Measurements from ENCODE around the gene NSG1. TPM values are rescaled to one million over a fixed set of nuclear protein-coding genes. Genes with fewer than 3 reads are reported as not detected.

NSG1 gene
- total RNA-seq, 1 experiment from 2014 or later: 1.3 TPM

- Histone ChIP-seq H3K4me1 (ENCODE audit: insufficient read depth, low read length, poor library complexity, severe bottlenecking) (no peaks in the 10 kb centered on the region), H3K4me3 (ENCODE audit: low read depth, low read length, poor library complexity, severe bottlenecking) (no peak overlapping the region), H3K36me3 (ENCODE audit: insufficient read depth, low read length, poor library complexity, severe bottlenecking) (no peaks in the 10 kb centered on the region), H3K27me3 (replicated peaks; ENCODE audit: insufficient read depth, low read depth, low read length, poor library complexity) (no peaks in the 10 kb centered on the region), H3K9me3 (ENCODE audit: low read depth, low read length, poor library complexity, severe bottlenecking) (no peaks in the 10 kb centered on the region), H3K27ac (ENCODE audit: low read depth, low read length, poor library complexity, severe bottlenecking) (no peak overlapping the region)
- intact Hi-C loops (cut with micrococcal nuclease; ENCODE audit: unreplicated experiment): no loop called here
- TF ChIP-seq EZH2 (IDR thresholded peaks at IDR 0.05; ENCODE audit: borderline replicate concordance, low read depth, low read length, poor library complexity, severe bottlenecking): no peak
- TF ChIP-seq, protein P1, sequence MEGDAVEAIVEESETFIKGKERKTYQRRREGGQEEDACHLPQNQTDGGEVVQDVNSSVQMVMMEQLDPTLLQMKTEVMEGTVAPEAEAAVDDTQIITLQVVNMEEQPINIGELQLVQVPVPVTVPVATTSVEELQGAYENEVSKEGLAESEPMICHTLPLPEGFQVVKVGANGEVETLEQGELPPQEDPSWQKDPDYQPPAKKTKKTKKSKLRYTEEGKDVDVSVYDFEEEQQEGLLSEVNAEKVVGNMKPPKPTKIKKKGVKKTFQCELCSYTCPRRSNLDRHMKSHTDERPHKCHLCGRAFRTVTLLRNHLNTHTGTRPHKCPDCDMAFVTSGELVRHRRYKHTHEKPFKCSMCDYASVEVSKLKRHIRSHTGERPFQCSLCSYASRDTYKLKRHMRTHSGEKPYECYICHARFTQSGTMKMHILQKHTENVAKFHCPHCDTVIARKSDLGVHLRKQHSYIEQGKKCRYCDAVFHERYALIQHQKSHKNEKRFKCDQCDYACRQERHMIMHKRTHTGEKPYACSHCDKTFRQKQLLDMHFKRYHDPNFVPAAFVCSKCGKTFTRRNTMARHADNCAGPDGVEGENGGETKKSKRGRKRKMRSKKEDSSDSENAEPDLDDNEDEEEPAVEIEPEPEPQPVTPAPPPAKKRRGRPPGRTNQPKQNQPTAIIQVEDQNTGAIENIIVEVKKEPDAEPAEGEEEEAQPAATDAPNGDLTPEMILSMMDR (conservative IDR thresholded peaks at IDR 0.05; ENCODE audit: low read depth, low read length): no peak
- POLR2A ChIA-PET (ENCODE audit: low non-redundant PET): no interaction called here
- no peak for DNase-seq (ENCODE audit: low spot score)
- no TSS peak for BruUV-seq (replicated peaks)
- CTCF ChIA-PET: no interaction called here
These were observed 22.3 kb upstream of the NSG1 start for GRCh38 chr4:4364486-4365208.

DNA sequence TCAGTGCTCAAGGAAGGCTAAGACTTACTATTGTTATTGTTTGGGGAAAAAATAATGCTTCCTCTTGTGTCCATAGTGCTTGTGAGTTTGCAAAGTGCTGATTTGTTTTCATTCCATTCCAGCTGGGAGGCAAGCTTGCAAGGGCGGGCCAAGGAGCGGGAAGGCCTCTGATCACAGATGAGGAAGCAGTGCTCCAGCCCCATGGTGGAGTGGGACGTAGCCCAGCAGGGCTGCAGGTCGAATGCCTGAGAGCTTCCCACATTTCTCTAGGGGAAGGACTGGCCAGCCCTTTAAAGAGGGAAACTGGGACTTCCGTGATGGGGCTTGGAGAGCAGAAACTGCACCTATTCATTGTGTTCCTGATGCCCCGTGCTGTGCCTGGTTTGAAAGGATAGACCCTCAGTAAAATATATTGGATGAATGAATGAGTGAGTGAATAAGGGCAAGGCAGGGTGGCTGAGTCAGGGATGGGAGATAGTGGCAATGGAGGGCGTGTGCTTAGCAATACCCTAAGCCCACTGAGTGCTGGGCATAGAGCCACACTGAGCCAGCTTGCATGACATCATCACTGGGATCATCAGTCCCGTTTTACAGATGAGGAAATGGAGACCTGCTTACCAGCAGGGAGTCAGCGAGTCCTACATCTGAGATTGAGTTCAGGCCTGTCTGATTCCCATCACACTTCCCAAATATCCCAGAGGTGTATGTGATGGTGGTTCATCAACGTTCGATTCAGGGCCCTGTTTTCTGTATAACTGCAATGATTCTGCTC lies 17.9 kb upstream of the NSG1 start:
- no peaks in the 10 kb centered on the region for H3K36me3 ChIP-seq (ENCODE audit: insufficient read depth, low read length, poor library complexity, severe bottlenecking)
- H3K4me3 ChIP-seq (ENCODE audit: low read depth, low read length, poor library complexity, severe bottlenecking): no peak overlapping the region
- no peak overlapping the region for H3K27ac ChIP-seq (ENCODE audit: low read depth, low read length, poor library complexity, severe bottlenecking)
- CTCF ChIA-PET: no interaction called here
- BruUV-seq (replicated peaks): no TSS peak
- no peaks in the 10 kb centered on the region for H3K9me3 ChIP-seq (ENCODE audit: low read depth, low read length, poor library complexity, severe bottlenecking)
- no peak for DNase-seq (ENCODE audit: low spot score)
- intact Hi-C loops (cut with micrococcal nuclease; ENCODE audit: unreplicated experiment): no loop called here
- no peaks in the 10 kb centered on the region for H3K4me1 ChIP-seq (ENCODE audit: insufficient read depth, low read length, poor library complexity, severe bottlenecking)
- TF ChIP-seq, protein P1 (conservative IDR thresholded peaks at IDR 0.05; ENCODE audit: low read depth, low read length): no peak
- no peak for TF ChIP-seq EZH2 (IDR thresholded peaks at IDR 0.05; ENCODE audit: borderline replicate concordance, low read depth, low read length, poor library complexity, severe bottlenecking)
- POLR2A ChIA-PET (ENCODE audit: low non-redundant PET): no interaction called here
- H3K27me3 ChIP-seq (replicated peaks; ENCODE audit: insufficient read depth, low read depth, low read length, poor library complexity): peaks cover 10% of the 10 kb centered on the region

DNA sequence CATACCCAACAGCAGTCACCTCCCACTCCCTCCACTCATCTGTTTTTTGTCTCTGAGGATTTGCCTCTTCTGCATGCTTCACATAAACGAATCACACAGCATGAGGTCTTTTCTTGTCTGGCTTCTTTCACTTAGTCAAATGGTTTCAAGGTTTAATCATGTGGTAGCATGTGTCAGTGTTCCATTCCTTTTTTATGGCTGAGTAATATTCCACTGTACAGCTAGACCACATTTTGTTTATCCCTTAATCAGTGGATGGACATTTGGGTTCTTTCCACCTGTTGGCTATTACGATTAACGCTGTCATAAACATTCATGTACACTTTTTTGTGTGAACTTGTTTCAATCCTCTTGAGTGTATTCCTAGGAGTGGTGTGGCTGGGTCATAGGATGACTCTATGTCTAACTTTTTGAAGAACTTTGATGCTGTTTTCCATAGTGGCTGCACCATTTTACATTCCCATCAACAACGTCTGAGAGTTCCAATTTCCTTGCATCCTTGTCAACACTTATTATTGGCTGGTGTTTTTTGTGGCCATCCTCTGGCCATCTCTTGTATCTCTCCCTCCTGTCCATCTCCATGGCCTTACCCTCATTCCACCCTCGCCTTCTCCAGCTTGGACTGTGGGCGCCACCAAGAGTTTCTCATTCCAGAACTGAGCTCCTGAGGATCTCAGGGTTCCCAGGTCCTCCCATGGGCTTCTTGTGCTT lies 12.4 kb upstream of the NSG1 start:
- H3K27me3 ChIP-seq (replicated peaks; ENCODE audit: insufficient read depth, low read depth, low read length, poor library complexity): peaks cover 41% of the 10 kb centered on the region
- CTCF ChIA-PET: no interaction called here
- no peak overlapping the region for H3K27ac ChIP-seq (ENCODE audit: low read depth, low read length, poor library complexity, severe bottlenecking)
- intact Hi-C loops (cut with micrococcal nuclease; ENCODE audit: unreplicated experiment): no loop called here
- no peak for TF ChIP-seq EZH2 (IDR thresholded peaks at IDR 0.05; ENCODE audit: borderline replicate concordance, low read depth, low read length, poor library complexity, severe bottlenecking)
- H3K36me3 ChIP-seq (ENCODE audit: insufficient read depth, low read length, poor library complexity, severe bottlenecking): no peaks in the 10 kb centered on the region
- no peaks in the 10 kb centered on the region for H3K9me3 ChIP-seq (ENCODE audit: low read depth, low read length, poor library complexity, severe bottlenecking)
- H3K4me3 ChIP-seq (ENCODE audit: low read depth, low read length, poor library complexity, severe bottlenecking): no peak overlapping the region
- no peaks in the 10 kb centered on the region for H3K4me1 ChIP-seq (ENCODE audit: insufficient read depth, low read length, poor library complexity, severe bottlenecking)
- BruUV-seq (replicated peaks): no TSS peak
- no peak for DNase-seq (ENCODE audit: low spot score)
- POLR2A ChIA-PET (ENCODE audit: low non-redundant PET): no interaction called here

Data from A673 (cell line).